HEK293T (cell line): Measurements from ENCODE around the gene ADD1.

ENCODE experiments used
- BHLHE40 ChIP-seq: fragments of 450-650 bp; IDR thresholded peaks from 2 replicates; pipeline ENCODE4 v1.6.1; 2016; ENCODE audit warnings: mild to moderate bottlenecking, moderate library complexity, borderline replicate concordance
- CTBP1 ChIP-seq: fragments of 450-650 bp; IDR thresholded peaks from 2 replicates; pipeline ENCODE4 v1.6.1; 2016; ENCODE audit warnings: borderline replicate concordance
- FOXA1 ChIP-seq: fragments of 450-650 bp; IDR thresholded peaks from 2 replicates; pipeline ENCODE4 v1.6.1; 2016; ENCODE audit warnings: mild to moderate bottlenecking
- TARDBP ChIP-seq: fragments of 450-650 bp; IDR thresholded peaks from 2 replicates; pipeline ENCODE4 v1.6.1; 2016
- ZNF384 ChIP-seq: fragments of 450-650 bp; IDR thresholded peaks from 2 replicates; pipeline ENCODE4 v1.6.1; 2016
- TF ChIP-seq, protein P1 (sequence below): fragments of 450-650 bp; IDR thresholded peaks from 2 replicates; pipeline ENCODE4 v1.6.1; 2016

DNA sequence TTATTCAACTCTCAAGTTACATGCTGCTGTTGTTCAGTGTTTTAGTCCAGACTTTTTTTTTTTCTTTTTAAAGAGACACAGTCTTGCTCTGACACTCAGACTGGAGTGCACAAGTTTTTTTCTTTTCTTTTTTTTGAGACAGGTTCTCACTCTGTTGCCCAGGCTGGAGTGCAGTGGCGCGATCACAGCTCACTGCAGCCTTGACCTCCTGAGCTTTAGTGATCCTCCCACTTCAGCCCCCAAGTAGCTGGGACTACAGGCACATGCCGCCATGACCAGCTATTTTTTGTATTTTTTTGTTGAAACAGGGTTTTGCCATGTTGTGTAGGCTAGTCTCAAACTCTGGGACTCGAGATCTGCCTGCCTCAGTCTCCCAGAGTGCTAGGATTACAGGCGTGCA is 11.9 kb downstream of the ADD1 start:
- TF ChIP-seq ZNF384 (peak; percentile 69), BHLHE40 (no peak), FOXA1 (no peak), TARDBP (no peak), CTBP1 (no peak)
- TF ChIP-seq, protein P1, sequence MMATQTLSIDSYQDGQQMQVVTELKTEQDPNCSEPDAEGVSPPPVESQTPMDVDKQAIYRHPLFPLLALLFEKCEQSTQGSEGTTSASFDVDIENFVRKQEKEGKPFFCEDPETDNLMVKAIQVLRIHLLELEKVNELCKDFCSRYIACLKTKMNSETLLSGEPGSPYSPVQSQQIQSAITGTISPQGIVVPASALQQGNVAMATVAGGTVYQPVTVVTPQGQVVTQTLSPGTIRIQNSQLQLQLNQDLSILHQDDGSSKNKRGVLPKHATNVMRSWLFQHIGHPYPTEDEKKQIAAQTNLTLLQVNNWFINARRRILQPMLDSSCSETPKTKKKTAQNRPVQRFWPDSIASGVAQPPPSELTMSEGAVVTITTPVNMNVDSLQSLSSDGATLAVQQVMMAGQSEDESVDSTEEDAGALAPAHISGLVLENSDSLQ: no peak
